B cell (primary cell): ENCODE results near the gene TMPRSS9. TPM values are rescaled to one million over a fixed set of nuclear protein-coding genes. Genes with fewer than 3 reads are reported as not detected.

Source experiments
- ATAC-seq: fragments of 200-7000 bp; cut with Tn5 transposase; one replicate; pipeline ENCODE4 v1.10.0; 2021; ENCODE audit warnings: low read depth, mild to moderate bottlenecking, moderate number of reproducible peaks, moderate library complexity
- CTCF ChIA-PET: fragments of 350-600 bp; sonication (Branson Sonifier 250); formaldehyde crosslinking; loops from one replicate; lab custom pipeline; 2021; ENCODE audit warnings: antibody characterized with exemption, inconsistent platforms; lab: Charles Lee
- POLR2A ChIA-PET: fragments of 350-600 bp; sonication (Branson Sonifier 250); formaldehyde crosslinking; loops from one replicate; lab custom pipeline; 2021; ENCODE audit warnings: antibody characterized with exemption; lab: Charles Lee
- DNase-seq: peaks from one replicate; pipeline ENCODE4 v3.0.0; 2013
- H2AFZ ChIP-seq: 2 replicates; pipeline ENCODE4 v1.6.1; 2012; ENCODE audit warnings: mild to moderate bottlenecking, low read depth, low read length; ENCODE audit not compliant: insufficient read depth, poor library complexity, severe bottlenecking
- H3K27ac ChIP-seq, 2 donors: 1 replicate in 1 of 2; 2 replicates in 1 of 2; pipeline ENCODE4 v1.5.1; 2012 to 2013; ENCODE audit warnings: low read length in 2 of 2, mild to moderate bottlenecking in 2 of 2, moderate library complexity in 1 of 2
- H3K27me3 ChIP-seq, 4 experiments: fragments of 200-600 bp in 1 of 4; sonication (generic) in 1 of 4; replicated peaks in 1 of 4; 1 replicate in 2 of 4; 2 replicates in 2 of 4; pipeline versions ENCODE4 v1.6.1 to v1.7.0; 2013 to 2016; ENCODE audit warnings: low read length in 3 of 4, mild to moderate bottlenecking in 2 of 4, mixed read lengths in 1 of 4, moderate library complexity in 1 of 4; ENCODE audit not compliant: insufficient read depth in 4 of 4, control insufficient read depth in 3 of 4; ENCODE audit errors: control extremely low read depth in 1 of 4
- H3K36me3 ChIP-seq, 2 experiments: replicated peaks in 1 of 2; 1 replicate in 1 of 2; 2 replicates in 1 of 2; pipeline versions ENCODE4 v1.6.1 to v1.7.1; 2013; ENCODE audit warnings: low read length in 1 of 2; ENCODE audit not compliant: insufficient read depth in 2 of 2, control insufficient read depth in 1 of 2; ENCODE audit errors: control extremely low read depth in 1 of 2, extremely low read depth in 1 of 2
- H3K4me1 ChIP-seq, 2 donors: fragments of 200-600 bp in 1 of 2; sonication (generic) in 1 of 2; 1 replicate in 1 of 2; 2 replicates in 1 of 2; pipeline versions ENCODE4 v1.5.1 to v1.6.1; 2013 to 2017; ENCODE audit warnings: low read length in 2 of 2; ENCODE audit not compliant: control insufficient read depth in 2 of 2, insufficient read depth in 2 of 2
- H3K4me2 ChIP-seq: replicated peaks from 2 replicates; pipeline ENCODE3; 2012; ENCODE audit warnings: mild to moderate bottlenecking, low read depth, low read length; ENCODE audit not compliant: poor library complexity, severe bottlenecking
- H3K4me3 ChIP-seq, 5 experiments: fragments of 200-600 bp in 1 of 5; sonication (generic) in 1 of 5; 1 replicate in 3 of 5; 2 replicates in 2 of 5; pipeline versions ENCODE4 v1.5.1 to v1.7.0; 2011 to 2016; ENCODE audit warnings: low read length in 4 of 5, mild to moderate bottlenecking in 4 of 5, low read depth in 2 of 5, control low read depth in 1 of 5, moderate library complexity in 1 of 5; ENCODE audit not compliant: insufficient read depth in 1 of 5; ENCODE audit errors: control extremely low read depth in 1 of 5, extremely low read depth in 1 of 5
- H3K79me2 ChIP-seq: fragments of 200-600 bp; sonication (generic); one replicate; pipeline ENCODE4 v1.6.0; 2016; ENCODE audit warnings: low read length; ENCODE audit not compliant: control insufficient read depth, insufficient read depth
- H3K9ac ChIP-seq: fragments of 200-600 bp; sonication (generic); 2 replicates; pipeline ENCODE4 v1.6.1; 2017; ENCODE audit warnings: mild to moderate bottlenecking, low read length, moderate library complexity
- H3K9me3 ChIP-seq, 3 donors: one replicate each; pipeline versions ENCODE4 v1.6.1 to v1.7.1; 2013; ENCODE audit warnings: low read length in 2 of 3; ENCODE audit not compliant: control insufficient read depth in 2 of 3, insufficient read depth in 1 of 3; ENCODE audit errors: control extremely low read depth in 1 of 3
- H4K20me1 ChIP-seq: 2 replicates; pipeline ENCODE4 v1.6.0; 2012; ENCODE audit warnings: mild to moderate bottlenecking, low read length; ENCODE audit not compliant: insufficient read depth, control insufficient read depth, poor library complexity, severe bottlenecking
- H3K27ac Mint-ChIP-seq: one replicate; pipeline ENCODE4 v1.8.0; 2021; ENCODE audit warnings: mixed read lengths
- H3K27me3 Mint-ChIP-seq: one replicate; pipeline ENCODE4 v1.8.0; 2021; ENCODE audit warnings: mixed read lengths
- H3K4me1 Mint-ChIP-seq: one replicate; pipeline ENCODE4 v1.8.0; 2021; ENCODE audit warnings: mixed read lengths
- H3K4me3 Mint-ChIP-seq: one replicate; pipeline ENCODE4 v1.8.0; 2021; ENCODE audit warnings: mixed read lengths
- H3K9me3 Mint-ChIP-seq: one replicate; pipeline ENCODE4 v1.8.0; 2022; ENCODE audit warnings: mixed read lengths; ENCODE audit not compliant: insufficient read depth
- CTCF ChIP-seq: fragments of 200-600 bp; IDR thresholded peaks from one replicate; pipeline ENCODE4 v1.8.0; 2022; ENCODE audit warnings: antibody characterized with exemption, mild to moderate bottlenecking
- EZH2 ChIP-seq: IDR thresholded peaks from 2 replicates; pipeline ENCODE4 v1.6.1; 2012; ENCODE audit warnings: borderline replicate concordance, low read depth, mild to moderate bottlenecking, moderate library complexity, low read length; ENCODE audit not compliant: insufficient read depth, poor library complexity, severe bottlenecking
- WGBS: methylation state at CpG from one replicate; pipeline ENCODE4 v1.1.5; 2013; ENCODE audit warnings: missing lambda C conversion rate; ENCODE audit not compliant: insufficient coverage; 5-methylcytosine and 5-hydroxymethylcytosine counted together
- intact Hi-C: fragments of 100-400 bp; cut with micrococcal nuclease; formaldehyde crosslinking; loops from one replicate; pipeline ENCODE4 v1.10.0; 2022
- polyA plus RNA-seq: library from polyadenylated mRNA; depleted of rRNA; stranded (reverse); fragments of >200 nt; gene quantifications from 2 replicates; pipeline ENCODE4 v1.2.3, GENCODE V29; 2012
- total RNA-seq, 2 donors: library from RNA; stranded (reverse); fragments of 120-200 nt in 1 of 2; gene quantifications; 1 replicate in 1 of 2; 2 replicates in 1 of 2; pipeline versions ENCODE4 v1.2.3 to v1.2.4, GENCODE V29; 2013 to 2022

TMPRSS9 gene
- total and polyA plus RNA-seq, 2 donors (not counting 1 experiment from before 2014, with no cell fraction given), result not detected

GRCh38 chr19:2398735-2399305, 38.8 kb downstream of the TMPRSS9 start:
- Mint-ChIP-seq H3K27ac (no peak overlapping the region), H3K4me1 (peaks cover 12% of the 10 kb centered on the region), H3K9me3 (no peaks in the 10 kb centered on the region), H3K4me3 (no peak overlapping the region), H3K27me3 (no peaks in the 10 kb centered on the region)
- H3K27me3 ChIP-seq, result no peaks in the 10 kb centered on the region
- H4K20me1 ChIP-seq, result no peaks in the 10 kb centered on the region
- no peaks in the 10 kb centered on the region for H3K9me3 ChIP-seq
- ATAC-seq, result no peak
- TF ChIP-seq CTCF (no peak), EZH2 (no peak)
- ChIA-PET POLR2A (interaction anchor here (0.6 kb wide), 1 partner anchor 9 kb away, joined by 3 read pairs; no protein-coding TSS in a partner anchor), CTCF (interaction anchor here (0.7 to 0.9 kb wide), 2 partner anchors 9 to 307 kb away, joined by 4 read pairs; no protein-coding TSS in a partner anchor)
- peaks cover 12 to 15% of the 10 kb centered on the region in 2 donors for H3K4me1 ChIP-seq
- no peak overlapping the region for H2AFZ ChIP-seq
- no peaks in the 10 kb centered on the region for H3K79me2 ChIP-seq
- no peak overlapping the region for H3K27ac ChIP-seq
- 97% methylated on average over 12 of the region's 14 CpGs for WGBS
- H3K36me3 ChIP-seq, result no peaks in the 10 kb centered on the region
- H3K4me3 ChIP-seq, result no peak overlapping the region
- no peak overlapping the region for H3K4me2 ChIP-seq
- no peak overlapping the region for H3K9ac ChIP-seq
- intact Hi-C loops, result loop anchor here (10.0 kb wide), 1 partner anchor 216 kb away; no protein-coding TSS in a partner anchor
- DNase-seq, result no peak

DNA sequence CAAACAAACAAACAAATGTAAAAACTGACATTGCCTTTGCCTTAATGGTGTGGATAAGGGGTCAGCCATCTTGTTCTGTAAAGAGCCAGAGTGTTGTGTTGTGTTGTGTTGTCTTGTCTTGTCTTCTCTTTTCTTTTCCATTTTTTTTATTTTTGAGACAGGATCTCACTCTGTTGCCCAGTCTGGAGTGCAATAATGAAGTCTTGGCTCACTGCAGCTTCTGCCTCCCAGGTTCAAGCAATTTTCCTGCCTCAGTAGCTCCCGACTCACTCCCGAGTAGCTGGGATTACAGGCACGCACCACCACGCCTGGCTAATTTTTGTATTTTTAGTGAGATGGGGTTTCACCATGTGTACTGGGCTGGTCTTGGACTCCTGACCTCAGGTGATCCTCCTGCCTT, 39.5 kb downstream of the TMPRSS9 start:
- Histone ChIP-seq H3K36me3 (no peaks in the 10 kb centered on the region), H3K9ac (no peak overlapping the region), H3K79me2 (no peaks in the 10 kb centered on the region), H3K4me3 (no peak overlapping the region), H3K4me1 (peaks cover 4 to 7% of the 10 kb centered on the region in 2 donors), H3K9me3 (peaks cover 0 to 4% (median 0%) of the 10 kb centered on the region in 3 donors), H3K4me2 (no peak overlapping the region), H2AFZ (no peak overlapping the region), H3K27ac (no peak overlapping the region), H4K20me1 (no peaks in the 10 kb centered on the region), H3K27me3 (no peaks in the 10 kb centered on the region)
- Mint-ChIP-seq H3K9me3 (no peaks in the 10 kb centered on the region), H3K4me3 (no peak overlapping the region), H3K27ac (no peak overlapping the region), H3K4me1 (peaks cover 5% of the 10 kb centered on the region), H3K27me3 (no peaks in the 10 kb centered on the region)
- CTCF ChIA-PET, result no interaction called here
- POLR2A ChIA-PET, result no interaction called here
- no peak for DNase-seq
- 80% methylated on average over 2 of the region's 4 CpGs for WGBS
- TF ChIP-seq CTCF (no peak), EZH2 (no peak)
- ATAC-seq, result no peak
- intact Hi-C loops, result loop anchor here (10.0 kb wide), 1 partner anchor 215 kb away; no protein-coding TSS in a partner anchor
